HL-60 (cell line): ENCODE data around the gene COPS8.

Experiments used
- DNase-seq, 2 experiments: peaks; one replicate each; pipeline ENCODE4 v3.0.0-alpha.2; 2010 to 2020; ENCODE audit warnings: low read depth in 1 of 2, low spot score in 1 of 2
- H3K27ac ChIP-seq: fragments of 250-450 bp; sonication (Bioruptor Pico); replicated peaks from 2 replicates; pipeline ENCODE4 v1.5.1; 2020; ENCODE audit warnings: mild to moderate bottlenecking, moderate library complexity
- H3K27me3 ChIP-seq: fragments of 250-450 bp; sonication (Bioruptor Pico); 2 replicates; pipeline ENCODE4 v1.5.1; 2021; ENCODE audit warnings: mild to moderate bottlenecking, moderate library complexity; ENCODE audit not compliant: insufficient read depth, poor library complexity, severe bottlenecking
- H3K4me3 ChIP-seq: replicated peaks from 2 replicates; pipeline ENCODE4 v1.5.1; 2011; ENCODE audit warnings: mild to moderate bottlenecking, control low read depth, low read length; ENCODE audit not compliant: insufficient read depth
- GABPA ChIP-seq: IDR thresholded peaks from 2 replicates; pipeline ENCODE4 v1.6.1; 2012; ENCODE audit warnings: low read depth
- POLR2AphosphoS5 ChIP-seq: IDR thresholded peaks from 2 replicates; pipeline ENCODE4 v1.6.1; 2012; ENCODE audit warnings: low read depth
- SPI1 ChIP-seq: IDR thresholded peaks from 2 replicates; pipeline ENCODE4 v1.6.1; 2012; ENCODE audit warnings: low read depth, mild to moderate bottlenecking, borderline replicate concordance
- TF ChIP-seq, protein P1 (sequence below): IDR thresholded peaks from 2 replicates; pipeline ENCODE4 v1.6.1; 2012; ENCODE audit warnings: low read depth; ENCODE audit not compliant: insufficient replicate concordance
- TF ChIP-seq, protein P2 (sequence below): IDR thresholded peaks from one replicate; pipeline ENCODE4 v1.5.1; 2011; ENCODE audit warnings: low read length, control low read depth, inconsistent platforms; ENCODE audit not compliant: insufficient read depth

The COPS8 gene

DNA sequence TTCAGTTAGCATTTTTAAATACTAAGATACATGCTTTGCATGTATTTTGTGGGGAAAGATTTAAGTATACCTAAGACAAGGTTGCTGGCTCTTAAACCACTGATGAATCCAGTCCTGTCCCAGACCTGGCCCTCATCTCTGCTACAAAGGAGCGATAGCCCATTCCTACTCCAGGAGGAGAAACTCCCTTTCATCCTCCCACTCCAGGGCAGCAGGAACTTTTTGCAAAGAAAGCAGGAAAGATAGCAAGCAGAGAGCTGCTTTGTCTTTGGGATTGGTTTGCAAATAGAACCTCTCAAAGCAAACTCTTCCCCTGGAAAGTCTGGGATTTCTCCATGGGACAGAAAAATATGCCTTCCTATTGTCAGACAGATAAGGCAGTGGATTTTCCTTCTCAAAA is 43.6 kb upstream of the COPS8 start:
- DNase-seq: no peak

DNA sequence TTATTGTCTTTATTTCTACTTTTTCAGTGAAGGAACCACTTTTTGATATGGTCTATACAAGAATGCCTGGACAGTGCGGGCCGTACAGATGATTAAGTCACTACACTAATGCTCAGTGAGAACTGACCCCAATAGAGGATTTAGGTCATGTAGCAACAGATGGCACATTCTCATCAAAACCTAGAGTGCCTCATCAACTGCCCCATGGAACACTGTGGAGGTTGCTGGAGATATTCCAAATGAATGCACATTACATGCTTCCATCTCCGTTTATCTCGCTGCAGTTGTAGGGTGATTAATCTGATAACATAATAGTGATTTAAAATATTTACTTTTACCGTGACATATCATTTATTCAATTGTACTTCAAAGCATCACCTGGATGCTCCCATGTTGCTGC is 41.8 kb upstream of the COPS8 start:
- Histone ChIP-seq H3K27me3 (no peaks in the 10 kb centered on the region), H3K27ac (no peak overlapping the region), H3K4me3 (no peak overlapping the region)
- no peak for TF ChIP-seq POLR2AphosphoS5
- no peak for DNase-seq

More for the DNA sequence above, 43.6 kb upstream of the COPS8 start:
- Histone ChIP-seq H3K4me3 (no peak overlapping the region), H3K27me3 (no peaks in the 10 kb centered on the region), H3K27ac (no peak overlapping the region)
- TF ChIP-seq GABPA (no peak), SPI1 (no peak), POLR2AphosphoS5 (no peak)
- TF ChIP-seq, protein P1, sequence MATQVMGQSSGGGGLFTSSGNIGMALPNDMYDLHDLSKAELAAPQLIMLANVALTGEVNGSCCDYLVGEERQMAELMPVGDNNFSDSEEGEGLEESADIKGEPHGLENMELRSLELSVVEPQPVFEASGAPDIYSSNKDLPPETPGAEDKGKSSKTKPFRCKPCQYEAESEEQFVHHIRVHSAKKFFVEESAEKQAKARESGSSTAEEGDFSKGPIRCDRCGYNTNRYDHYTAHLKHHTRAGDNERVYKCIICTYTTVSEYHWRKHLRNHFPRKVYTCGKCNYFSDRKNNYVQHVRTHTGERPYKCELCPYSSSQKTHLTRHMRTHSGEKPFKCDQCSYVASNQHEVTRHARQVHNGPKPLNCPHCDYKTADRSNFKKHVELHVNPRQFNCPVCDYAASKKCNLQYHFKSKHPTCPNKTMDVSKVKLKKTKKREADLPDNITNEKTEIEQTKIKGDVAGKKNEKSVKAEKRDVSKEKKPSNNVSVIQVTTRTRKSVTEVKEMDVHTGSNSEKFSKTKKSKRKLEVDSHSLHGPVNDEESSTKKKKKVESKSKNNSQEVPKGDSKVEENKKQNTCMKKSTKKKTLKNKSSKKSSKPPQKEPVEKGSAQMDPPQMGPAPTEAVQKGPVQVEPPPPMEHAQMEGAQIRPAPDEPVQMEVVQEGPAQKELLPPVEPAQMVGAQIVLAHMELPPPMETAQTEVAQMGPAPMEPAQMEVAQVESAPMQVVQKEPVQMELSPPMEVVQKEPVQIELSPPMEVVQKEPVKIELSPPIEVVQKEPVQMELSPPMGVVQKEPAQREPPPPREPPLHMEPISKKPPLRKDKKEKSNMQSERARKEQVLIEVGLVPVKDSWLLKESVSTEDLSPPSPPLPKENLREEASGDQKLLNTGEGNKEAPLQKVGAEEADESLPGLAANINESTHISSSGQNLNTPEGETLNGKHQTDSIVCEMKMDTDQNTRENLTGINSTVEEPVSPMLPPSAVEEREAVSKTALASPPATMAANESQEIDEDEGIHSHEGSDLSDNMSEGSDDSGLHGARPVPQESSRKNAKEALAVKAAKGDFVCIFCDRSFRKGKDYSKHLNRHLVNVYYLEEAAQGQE: no peak
- TF ChIP-seq, protein P2, sequence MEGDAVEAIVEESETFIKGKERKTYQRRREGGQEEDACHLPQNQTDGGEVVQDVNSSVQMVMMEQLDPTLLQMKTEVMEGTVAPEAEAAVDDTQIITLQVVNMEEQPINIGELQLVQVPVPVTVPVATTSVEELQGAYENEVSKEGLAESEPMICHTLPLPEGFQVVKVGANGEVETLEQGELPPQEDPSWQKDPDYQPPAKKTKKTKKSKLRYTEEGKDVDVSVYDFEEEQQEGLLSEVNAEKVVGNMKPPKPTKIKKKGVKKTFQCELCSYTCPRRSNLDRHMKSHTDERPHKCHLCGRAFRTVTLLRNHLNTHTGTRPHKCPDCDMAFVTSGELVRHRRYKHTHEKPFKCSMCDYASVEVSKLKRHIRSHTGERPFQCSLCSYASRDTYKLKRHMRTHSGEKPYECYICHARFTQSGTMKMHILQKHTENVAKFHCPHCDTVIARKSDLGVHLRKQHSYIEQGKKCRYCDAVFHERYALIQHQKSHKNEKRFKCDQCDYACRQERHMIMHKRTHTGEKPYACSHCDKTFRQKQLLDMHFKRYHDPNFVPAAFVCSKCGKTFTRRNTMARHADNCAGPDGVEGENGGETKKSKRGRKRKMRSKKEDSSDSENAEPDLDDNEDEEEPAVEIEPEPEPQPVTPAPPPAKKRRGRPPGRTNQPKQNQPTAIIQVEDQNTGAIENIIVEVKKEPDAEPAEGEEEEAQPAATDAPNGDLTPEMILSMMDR: no peak

DNA sequence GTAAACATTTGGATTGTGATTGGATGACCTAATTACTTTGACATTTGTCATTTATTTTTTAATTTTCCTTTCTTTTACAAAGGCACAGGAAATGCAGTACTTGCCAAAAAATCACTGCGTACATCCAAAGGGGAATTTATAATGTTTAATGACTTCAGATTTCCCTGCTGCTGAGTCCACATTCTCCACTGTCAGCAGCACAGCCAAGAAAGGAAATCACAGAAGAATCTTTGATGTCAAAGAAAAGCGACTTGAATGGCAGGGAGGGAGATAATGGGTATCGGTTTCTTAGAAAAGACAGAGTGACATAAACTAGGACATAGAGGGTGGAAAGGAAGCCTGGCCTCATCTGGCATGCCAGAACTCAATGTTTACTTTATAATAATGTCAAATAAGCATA is 41.4 kb upstream of the COPS8 start:
- DNase-seq: no peak
- Histone ChIP-seq H3K27ac (no peak overlapping the region), H3K4me3 (no peak overlapping the region), H3K27me3 (no peaks in the 10 kb centered on the region)
- TF ChIP-seq GABPA (no peak), SPI1 (no peak), POLR2AphosphoS5 (no peak)
- TF ChIP-seq, protein P1: no peak
- TF ChIP-seq, protein P2: no peak

DNA sequence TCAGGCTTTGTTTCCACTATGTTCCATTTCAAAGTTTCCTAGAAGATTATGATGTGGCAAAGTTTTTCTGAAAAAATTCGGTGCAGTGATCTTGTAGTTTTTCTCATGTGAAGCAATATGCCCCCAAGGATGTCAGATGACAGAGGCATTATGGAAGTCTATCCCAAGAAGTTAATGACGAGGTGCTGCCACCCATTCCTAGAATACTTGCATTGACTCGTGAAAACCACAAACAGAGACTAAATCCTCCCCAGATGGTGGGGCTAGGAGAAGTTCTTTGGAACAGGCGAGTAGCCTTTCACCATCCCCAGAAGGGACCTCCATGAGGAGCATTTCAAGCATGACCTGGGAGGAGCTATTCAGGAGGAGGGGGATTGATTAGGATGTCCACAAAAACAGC is 40.2 kb upstream of the COPS8 start:
- H3K27ac ChIP-seq: no peak overlapping the region
- no peak overlapping the region for H3K4me3 ChIP-seq
- TF ChIP-seq, protein P1: no peak
- TF ChIP-seq POLR2AphosphoS5 (no peak), GABPA (no peak), SPI1 (no peak)
- TF ChIP-seq, protein P2: no peak
- H3K27me3 ChIP-seq: no peaks in the 10 kb centered on the region
- no peak for DNase-seq
